Cerebellar cortex (tissue), 1 donor: ENCODE measurements around the gene ZNF219.

ENCODE experiments used
- DNase-seq: peaks from one replicate; pipeline ENCODE4 v3.0.0-alpha.2; 2015; ENCODE audit warnings: low spot score

ZNF219 gene

DNA sequence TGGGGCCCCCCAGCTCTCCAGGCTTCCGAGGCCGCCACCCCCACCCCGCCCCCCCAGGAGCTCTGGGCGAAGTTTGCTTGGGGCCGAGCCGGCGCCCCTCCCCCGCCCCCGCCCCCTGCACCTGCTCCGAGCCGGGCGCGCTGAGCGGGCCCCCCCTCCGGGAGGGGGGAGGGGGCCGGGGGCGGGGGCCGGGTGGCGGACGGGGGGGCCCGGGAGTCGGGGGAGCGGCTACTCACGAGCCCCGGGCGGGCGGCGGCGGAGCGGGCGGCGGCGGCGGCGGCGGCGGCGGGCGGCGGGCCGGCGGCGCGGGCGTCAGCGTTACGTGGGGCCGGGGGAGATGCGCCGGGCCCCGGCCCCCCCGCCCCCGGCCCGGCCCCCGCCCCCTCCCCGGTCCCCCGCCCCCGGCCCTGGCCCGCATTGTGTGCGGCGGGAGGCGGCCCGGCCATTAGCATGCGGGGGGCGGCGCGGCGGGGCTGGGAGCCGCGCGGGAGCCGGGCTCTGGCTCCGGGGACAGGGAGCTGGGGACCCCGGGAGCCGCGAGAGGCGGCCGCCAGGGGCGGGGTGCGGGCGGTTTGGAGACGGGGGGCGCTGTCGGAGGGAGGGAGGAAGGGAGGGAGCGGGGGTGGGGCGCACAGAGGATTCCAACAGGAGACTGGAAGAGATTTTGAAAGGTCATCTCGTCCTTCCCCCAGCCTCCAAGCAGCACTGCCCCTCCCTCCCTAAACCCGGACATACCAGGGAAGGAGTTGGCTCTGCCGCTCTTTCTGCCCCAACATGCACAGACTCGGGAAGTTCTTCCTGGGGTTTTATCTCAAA, at the start of gene ZNF219:
TSS of gene ZNF219 (minus strand) at position 580 of the 816 bp plus-strand sequence. CDS start 5,064 bp downstream, outside the sequence.
- DNase-seq, result peak; percentile 70

DNA sequence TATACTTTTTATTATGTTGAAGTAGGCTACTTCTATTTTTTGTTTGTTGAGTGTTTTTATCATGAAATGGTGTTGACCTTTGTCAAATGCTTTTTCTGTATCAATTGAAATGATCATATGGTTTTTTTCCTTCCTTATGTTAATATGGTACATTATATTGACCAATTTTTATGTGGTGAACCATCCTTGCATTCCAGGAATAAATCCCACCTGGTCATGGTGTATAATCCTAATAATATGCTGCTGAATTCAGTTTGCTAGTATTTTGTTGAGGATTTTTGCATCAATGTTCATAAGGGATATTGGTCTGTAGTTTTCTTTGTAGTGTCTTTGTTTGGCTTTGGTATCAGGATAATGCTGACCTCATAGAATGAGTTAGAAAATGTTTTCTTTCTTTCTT, 47.0 kb upstream of the ZNF219 start:
- DNase-seq, result no peak

DNA sequence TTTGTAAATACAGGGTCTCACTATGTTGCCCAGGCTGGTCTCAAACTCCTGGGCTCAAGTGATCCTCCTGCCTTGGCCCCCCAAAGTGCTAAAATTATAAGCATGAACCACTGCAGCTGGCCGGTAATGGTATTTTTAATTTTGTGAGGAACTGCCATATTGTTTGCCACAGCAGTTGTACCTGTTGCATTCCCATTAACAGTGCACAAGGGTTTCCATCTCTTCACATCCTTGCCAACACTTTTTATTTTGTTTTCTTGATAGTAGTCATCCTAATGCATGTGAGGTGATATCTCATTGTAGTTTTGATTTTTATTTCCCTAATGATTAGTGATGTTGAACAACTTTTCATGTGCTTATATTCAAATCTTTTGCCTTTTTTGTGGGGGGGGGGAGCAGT, 43.9 kb upstream of the ZNF219 start:
- no peak for DNase-seq

DNA sequence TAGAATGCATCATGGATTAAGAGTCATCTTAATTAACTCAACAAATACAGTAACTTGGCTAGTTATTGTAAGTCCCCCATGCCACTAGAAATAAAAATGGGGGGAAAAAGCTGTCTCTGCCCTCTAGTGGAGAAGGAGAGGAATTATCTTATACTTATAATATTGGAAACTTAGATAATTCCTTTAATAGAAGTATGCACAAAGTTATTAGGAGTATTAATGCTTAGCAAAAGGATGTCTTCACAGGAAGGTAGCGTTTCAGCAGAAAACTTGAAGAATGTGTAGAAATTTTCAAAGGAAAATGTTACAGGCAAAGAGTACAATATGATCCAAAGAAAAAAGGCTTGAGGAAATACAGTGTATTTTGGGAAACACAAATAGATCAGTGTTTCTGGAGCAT, 37.6 kb upstream of the ZNF219 start:
- DNase-seq, result peak; percentile 17

DNA sequence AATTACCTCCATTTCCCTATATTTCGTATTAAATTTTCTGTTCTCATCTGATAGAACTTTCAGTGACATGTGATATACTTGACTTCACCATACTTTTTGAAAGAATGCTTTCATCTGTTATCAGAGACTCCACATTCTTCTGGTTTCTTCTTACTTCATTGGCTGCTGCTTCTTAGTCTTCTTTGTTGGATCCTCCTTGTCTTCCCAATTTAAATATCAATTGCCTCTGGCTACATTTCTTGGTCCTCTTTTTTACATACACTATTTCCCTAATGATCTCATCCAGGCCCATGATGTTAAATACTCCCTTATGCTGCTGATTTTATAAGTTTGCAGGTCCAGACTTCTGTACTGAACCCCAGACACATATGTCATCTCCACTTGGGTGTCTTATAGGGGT, 35.4 kb upstream of the ZNF219 start:
- no peak for DNase-seq

DNA sequence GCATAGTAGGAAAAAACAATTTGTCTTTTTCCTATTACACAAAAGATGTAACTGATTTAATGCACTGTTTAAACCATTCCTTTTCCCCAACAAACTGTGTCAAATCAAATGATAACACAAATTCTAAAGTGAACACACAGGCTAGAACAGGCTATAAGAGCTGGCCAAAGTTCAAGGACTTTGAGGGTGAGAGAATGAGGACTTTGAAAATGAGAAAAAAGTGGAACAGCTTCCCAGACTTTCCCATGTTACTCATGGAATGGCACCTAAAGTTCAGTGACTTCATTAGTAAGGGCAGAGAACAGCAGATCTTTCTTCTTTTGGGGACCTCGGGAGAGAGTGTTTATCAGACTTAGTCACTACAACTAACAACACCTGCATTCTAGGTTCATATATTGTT, 25.0 kb upstream of the ZNF219 start:
- DNase-seq, result no peak

DNA sequence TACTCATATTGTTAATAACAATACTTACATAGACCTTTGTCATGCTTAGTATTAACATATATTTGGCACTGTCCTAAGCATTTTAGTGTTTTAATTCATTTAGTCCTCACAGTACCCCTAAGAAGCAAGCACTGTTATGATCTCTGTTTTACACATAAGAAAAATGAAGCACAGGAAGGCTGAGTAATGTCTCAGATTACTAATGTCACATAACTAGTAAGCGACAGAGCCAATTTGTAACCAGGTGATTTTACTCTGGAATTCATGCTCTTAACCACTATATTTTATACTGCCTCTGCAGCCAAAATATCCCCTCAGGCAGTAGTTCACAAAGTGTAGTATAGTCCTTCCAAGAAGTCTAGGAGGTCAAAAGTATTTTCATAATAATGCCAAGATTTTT, 22.7 kb upstream of the ZNF219 start:
- no peak for DNase-seq

DNA sequence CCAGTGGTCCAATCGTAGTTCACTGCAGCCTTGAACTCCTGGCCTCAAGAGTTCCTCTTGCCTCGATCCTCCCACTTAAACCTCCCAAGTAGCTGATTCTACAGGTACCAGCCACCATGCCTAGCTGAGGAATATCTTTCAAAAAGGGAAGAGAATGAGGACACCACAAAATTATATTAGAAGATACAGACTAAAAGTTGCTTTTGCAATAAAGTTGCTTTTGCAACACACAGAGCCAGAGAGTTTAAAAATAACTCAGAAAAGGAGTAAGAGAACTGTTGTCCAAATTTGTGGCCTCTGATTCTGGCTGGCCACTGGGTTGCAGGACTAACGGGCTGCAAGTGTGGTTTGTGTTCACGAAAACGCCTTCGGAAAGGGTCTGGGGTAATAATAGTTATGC, 22.2 kb upstream of the ZNF219 start:
- no peak for DNase-seq

DNA sequence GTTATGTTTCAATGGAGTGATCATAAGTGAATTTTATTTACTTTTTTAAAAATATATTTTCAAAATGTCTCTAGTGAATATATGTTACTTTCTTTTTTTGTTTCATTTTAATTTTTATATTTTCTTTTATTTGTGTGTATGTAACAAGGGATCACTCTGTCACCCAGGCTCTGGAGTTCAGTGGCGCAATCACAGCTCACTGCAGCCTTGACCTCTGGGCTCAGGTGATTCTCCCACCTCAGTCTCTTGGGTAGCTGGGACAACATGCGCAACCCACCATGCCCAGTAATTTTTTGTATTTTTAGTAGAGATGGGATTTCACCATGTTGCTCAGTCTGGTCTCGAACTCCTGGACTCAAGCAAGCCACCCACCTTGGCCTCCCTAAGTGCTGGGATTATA, 20.5 kb upstream of the ZNF219 start:
- no peak for DNase-seq

DNA sequence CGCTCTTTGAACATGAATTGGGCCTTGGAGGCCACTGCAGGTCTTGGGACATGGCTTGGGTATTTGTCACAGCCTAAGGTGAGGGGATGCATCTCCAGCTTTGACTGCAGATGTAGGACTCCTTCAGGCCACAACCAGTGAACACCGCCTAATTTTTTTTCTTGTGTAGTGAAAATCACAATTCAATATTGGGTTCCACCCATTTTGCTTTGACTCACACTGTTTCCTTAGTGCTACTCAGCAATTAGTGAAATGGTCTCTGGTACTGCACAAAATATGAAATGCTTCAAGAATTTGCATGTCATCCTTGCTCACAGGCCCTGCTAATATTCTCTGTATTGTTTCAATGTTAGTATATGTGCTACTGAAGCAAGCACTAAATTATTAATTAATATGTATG, 14.9 kb upstream of the ZNF219 start:
- DNase-seq, result no peak

DNA sequence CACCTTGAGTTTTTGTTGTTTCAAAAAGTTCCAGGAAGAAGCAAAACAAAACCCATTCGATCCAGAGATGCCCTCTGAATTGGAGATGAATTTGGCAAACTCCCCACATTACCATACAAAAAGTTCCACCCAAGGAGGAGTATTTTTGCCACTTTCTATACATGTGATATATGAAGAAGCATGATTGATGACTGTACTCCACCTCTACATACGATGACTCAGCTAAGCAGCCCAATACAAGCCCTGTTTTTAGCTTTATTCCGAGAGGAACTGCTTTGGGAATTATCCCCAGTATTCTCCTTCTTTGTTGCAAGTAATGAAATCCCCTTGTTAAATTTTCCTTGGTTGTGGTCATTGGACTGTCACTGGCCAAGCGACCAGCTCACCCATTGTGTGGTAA, 13.8 kb upstream of the ZNF219 start:
- DNase-seq, result no peak

DNA sequence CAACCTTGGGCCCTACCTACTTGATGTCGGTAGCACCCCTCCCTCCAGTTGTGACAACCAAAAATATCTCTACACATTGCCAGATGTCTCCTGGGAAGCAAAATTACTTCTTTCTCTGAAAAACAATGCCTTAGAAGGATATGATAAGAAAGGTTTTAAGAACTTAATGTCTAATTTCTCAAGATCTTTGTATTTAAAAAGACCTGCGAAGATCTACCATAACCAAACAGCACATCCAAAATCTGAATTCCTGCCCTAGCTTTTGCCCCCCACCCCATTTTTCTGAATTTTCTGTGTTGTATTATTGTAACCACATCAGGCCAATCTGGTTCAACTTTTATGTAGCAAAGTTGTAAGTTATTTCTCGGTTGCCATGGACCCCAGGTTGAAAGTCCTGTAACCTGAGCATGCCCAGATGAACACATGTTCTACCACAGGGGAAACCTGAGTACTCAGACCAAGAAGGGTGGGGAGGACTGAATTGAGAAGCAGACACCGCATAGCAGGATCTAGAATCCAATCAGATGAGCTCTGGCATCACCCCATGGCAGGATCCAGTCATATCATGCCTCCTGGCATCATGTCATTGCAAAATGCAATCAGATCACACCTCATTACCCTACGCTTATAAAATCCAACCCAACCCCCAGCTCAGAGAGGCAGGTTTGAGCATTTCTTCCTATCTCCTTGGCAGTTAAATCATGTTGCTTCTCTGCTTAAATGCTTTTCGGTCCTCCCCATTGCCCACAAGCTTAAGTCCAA, 11.1 kb upstream of the ZNF219 start:
- no peak for DNase-seq

DNA sequence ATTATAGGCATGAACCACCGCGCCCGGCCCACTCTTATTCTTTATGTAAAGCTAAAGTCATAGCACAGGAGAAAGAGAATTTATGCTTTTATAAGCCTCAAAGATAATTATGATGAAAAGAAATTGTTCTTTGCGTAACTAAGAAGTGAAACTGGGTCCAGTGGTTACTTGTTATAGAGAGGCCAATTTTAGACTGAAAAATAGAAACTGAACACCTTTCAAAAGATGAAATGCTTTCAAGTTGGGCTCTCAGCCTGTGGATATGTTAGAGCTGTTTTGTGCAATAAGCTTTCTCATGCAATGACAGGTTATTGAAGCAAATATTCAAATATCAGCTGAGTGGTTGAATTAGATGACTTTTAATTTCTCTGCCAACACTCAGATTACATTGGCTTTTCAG, 10.3 kb upstream of the ZNF219 start:
- DNase-seq, result no peak

DNA sequence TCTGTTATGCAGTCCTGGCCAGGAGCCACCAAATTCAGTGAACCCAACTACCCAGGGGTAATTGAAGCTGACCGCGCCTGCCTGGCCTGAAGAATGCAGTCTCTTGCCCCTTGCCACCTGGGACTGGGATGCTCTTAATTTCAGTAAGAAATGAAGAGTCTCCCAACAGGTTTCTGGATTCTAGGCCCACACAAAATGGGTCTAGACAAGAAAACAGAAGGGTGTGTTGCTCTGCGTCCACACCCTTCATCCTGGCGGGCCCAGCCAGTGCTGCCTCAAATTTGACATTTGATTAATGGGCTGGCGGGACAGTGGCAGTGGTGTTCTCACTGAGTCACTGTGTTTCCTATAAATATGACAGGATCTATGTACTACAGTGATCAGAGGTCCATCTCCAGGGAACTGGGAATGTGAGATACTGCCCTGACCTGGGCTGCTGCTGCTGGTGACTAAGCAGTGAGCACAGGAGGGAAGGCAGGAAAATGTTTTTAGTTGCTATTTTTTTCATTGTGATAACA, 8.9 kb upstream of the ZNF219 start:
- DNase-seq, result no peak

DNA sequence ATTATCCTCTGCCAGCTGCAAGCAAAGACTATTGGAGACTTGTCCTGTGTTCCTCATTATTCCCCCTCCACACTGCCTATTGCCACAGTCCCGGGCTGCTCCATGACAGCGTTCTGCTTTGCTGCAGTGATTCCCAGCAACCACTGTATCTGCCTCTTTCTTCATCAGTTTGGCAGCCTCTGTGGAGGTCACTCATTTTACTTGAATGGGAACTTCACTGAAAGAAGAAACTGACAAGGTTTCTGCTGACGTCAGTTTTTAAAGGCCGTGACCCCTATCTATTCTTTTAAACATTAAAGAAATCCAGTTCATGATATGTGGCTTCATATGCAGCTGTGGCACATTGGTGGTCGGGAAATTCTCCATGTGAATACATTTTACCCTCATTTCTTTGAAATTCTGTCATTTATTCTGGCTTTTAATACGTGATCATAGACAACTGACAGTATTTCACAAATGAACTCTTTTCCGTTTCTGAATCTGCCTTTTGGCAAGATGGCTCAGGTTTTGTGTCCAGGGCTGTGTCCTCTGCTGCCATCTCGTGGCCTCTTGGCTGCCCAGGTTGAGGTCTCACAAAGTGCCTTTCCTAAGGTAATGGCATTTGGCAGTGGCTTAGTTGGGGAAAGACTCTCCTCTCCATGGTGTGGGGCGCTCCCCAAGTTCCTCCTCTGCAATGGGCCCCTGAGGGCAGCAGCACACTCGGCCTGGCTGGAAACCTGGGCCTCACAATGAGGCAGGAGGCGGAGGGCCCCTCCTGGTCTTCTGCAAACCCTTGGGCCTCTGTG, 8.2 kb upstream of the ZNF219 start:
- peak; percentile 93 for DNase-seq

DNA sequence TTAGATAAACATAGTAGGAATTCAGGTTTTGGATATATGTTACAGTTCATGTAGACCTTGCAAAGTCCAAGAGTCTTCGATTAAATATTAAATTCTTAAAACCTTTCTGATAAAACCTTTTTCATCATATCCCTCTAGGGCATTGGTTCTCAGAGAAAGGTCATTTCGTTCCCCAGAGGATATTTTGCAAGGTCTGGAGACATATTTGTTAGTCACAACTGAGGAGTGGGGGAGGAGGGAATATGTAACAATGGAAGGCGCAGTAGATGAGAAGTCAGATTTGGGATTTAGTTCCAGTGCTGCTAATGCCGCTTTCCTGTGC, 7.7 kb upstream of the ZNF219 start:
- no peak for DNase-seq

DNA sequence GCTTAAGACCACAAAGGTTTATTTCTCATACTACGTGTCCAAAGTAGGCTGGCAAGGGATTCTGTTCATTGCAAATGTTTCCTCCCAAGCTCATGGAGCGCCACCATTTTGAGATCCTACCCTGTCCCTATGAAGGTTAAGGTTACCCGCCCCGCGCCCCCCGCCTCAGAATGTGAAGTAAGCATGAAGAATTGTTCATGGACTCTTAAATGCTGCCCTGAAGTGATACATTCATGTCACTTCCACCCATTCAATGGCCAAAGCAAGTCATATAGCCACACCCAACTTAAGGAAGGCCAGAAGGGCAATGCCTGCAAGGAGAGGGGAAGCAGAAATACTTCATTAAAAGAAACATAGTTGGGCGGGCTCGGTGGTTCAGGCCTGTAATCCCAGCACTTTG, 6.6 kb upstream of the ZNF219 start:
- DNase-seq, result no peak

DNA sequence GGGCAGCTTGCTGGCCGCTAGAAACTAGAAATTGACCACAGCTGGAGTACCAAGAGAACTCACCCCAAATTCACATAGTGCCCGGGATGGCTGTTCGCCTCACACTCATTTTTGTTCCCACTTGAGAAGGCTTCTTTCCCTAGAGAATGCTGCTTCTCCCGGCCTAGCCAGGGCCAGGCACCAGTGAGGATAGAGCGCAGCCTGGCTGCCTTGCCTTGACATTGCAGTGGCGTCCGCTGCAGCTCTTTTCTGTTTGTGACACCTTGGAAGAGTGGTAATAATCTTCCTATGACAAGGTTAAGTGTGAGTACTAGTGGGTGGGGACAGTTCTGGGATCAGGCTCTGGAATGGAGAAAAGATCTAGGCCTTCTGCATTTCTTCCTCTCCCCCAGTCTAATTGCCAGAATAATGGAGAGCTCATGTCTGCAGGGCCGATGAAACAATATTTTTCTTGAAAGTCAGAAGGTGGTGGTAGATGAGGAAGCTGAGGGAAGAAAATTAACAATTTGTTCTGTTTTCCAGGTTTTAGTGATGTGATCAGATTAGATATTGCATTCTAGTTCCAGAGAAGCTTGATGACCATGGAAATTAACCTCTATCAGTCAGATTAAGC, 6.1 kb upstream of the ZNF219 start:
- peak; percentile 92 for DNase-seq

DNA sequence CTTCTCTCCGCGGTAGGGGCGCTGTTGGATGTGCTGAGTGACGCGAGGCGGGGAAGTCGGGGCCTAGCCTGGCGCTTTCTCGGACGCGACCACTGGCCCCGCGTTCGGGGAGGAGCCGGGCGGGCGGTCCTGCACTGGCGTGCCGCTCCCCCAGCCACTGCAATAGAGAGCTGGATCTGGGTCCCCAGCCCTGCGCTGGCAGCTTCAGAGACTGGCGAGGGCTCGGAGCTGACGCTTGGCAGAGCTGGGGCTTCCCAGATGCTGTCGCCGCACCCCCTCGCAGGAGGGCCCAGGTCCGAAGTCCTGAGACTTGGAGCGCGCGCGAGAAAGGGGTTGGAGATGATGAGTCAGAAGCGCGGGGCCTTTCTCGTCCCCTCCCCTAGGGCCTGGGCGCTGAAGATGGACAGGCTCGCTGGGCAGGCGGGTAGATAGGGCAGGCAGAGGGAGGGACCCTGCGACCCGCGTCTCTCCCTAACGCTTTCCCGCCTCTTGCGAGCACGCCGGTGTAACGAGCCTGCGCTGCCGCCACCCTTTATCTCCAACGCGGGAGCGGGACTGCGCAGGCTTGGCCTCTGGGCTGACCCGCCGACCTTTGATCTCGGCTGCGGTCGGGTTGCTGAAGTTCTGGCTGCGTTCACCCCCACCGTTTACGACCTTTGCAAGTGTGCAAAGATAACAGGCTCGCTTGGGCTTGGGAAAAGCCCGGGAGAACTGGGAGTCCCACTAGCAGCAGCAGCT, 5.4 kb upstream of the ZNF219 start:
- DNase-seq, result peak; percentile 98

DNA sequence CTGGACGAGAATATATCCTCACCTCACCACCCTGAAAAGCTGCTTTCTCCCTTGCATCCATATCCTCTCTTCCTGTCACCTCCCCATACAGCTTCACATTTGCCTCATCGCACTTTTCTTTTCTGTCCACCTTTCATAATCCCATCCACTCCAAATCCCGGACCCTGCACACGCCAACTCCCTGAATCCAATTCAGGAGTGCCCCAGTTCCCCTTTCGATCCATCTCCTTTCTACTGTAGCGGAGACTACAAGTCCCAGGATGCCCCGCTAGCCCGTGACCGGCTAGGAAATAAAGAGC, 4.9 kb upstream of the ZNF219 start:
- DNase-seq, result no peak

DNA sequence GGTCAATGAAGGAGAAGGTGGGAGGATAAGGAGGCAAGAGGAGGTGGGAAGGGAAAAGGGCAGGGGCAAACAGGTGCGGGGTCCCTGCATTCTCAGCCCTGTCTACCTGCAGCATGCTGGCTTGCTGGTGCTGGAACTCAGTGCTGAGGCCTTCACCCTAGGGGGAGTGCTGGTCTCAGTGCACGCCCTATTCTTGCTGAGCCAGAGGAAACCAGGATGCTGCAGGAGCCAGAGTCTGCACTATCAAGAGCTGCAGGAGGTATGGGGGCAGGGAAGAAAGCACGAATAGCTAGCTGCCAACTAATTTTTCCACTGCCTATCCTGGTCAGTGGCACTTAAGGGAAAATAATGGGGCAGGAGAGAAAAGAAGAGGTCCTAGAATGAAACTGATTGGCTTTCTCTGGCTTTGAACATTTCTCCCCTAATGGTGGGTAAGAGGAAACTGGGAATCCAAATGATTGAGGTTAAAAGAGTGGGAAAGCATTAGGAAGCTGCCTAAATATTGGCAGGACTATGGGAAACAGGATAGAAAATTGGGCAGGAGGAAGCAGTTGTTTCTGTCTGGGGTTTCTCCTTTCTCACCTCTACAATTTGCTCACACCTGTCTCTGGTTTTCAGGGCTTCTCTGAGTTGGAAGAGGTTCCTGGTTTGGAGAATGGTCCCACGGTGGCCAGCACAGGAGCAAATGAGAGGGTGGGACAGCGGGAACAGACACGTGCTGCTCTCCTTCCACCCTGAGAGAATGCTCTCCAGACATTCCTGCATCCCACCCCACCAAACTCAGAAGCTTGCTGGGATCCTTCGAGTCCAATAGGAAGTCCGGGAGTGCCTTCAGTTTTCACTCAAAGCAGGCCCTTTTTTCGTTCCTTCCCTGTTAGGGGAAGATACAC, 4.3 kb upstream of the ZNF219 start:
- DNase-seq, result no peak
